ENCODE data around the gene OBSCN. TPM values are rescaled to one million over a fixed set of nuclear protein-coding genes. Genes with fewer than 3 reads are reported as not detected.

OBSCN gene
- total RNA-seq, 1 experiment from 2014 or later, result 29.1 TPM

- DNase-seq (no peak), ATAC-seq (no peak)
- intact Hi-C loops (cut with micrococcal nuclease), result no loop called here
- Histone ChIP-seq H3K27ac (ENCODE audit: low read length) (no peak overlapping the region), H3K4me2 (ENCODE audit: low read length) (no peak overlapping the region), H3K9me2 (replicated peaks; ENCODE audit: low read length) (no peaks in the 10 kb centered on the region), H3F3A (ENCODE audit: low read length, unreplicated experiment) (no peaks in the 10 kb centered on the region), H3K4me1 (ENCODE audit: insufficient read depth, low read length) (no peaks in the 10 kb centered on the region), H3K9ac (ENCODE audit: low read length) (no peak overlapping the region), H4K20me1 (ENCODE audit: low read length) (no peaks in the 10 kb centered on the region), H3K9me3 (ENCODE audit: low read length) (no peaks in the 10 kb centered on the region), H3K36me3 (ENCODE audit: low read depth, low read length) (no peaks in the 10 kb centered on the region), H3K4me3 (ENCODE audit: low read length) (no peak overlapping the region), H3K27me3 (ENCODE audit: low read length) (no peaks in the 10 kb centered on the region), H3K79me2 (ENCODE audit: low read length) (no peaks in the 10 kb centered on the region), H2AFZ (ENCODE audit: low read length) (no peak overlapping the region)
- no peak for TF ChIP-seq CTCF (conservative IDR thresholded peaks at IDR 0.05; ENCODE audit: low read depth, low read length)
- no peak for TF ChIP-seq EZH2phosphoT487 (IDR thresholded peaks at IDR 0.05; ENCODE audit: borderline replicate concordance, low read length)
- TF ChIP-seq EZH2 (IDR thresholded peaks at IDR 0.05; ENCODE audit: low read length, unreplicated experiment), result no peak
- no TSS peak for BruUV-seq (replicated peaks)
- ChIA-PET POLR2A (ENCODE audit: unreplicated experiment) (no interaction called here), CTCF (no interaction called here)
Observed at GRCh38 chr1:228310162-228310792, 102.4 kb downstream of the OBSCN start.

- CTCF ChIA-PET, result no interaction called here
- Histone ChIP-seq H3K4me1 (ENCODE audit: insufficient read depth, low read length) (no peaks in the 10 kb centered on the region), H3K9ac (ENCODE audit: low read length) (no peak overlapping the region), H3K9me3 (ENCODE audit: low read length) (no peaks in the 10 kb centered on the region), H3K4me2 (ENCODE audit: low read length) (no peak overlapping the region), H3K9me2 (replicated peaks; ENCODE audit: low read length) (no peaks in the 10 kb centered on the region), H3K36me3 (ENCODE audit: low read depth, low read length) (no peaks in the 10 kb centered on the region), H4K20me1 (ENCODE audit: low read length) (no peaks in the 10 kb centered on the region), H3K27me3 (ENCODE audit: low read length) (no peaks in the 10 kb centered on the region), H3K27ac (ENCODE audit: low read length) (no peak overlapping the region), H3F3A (ENCODE audit: low read length, unreplicated experiment) (no peaks in the 10 kb centered on the region), H3K79me2 (ENCODE audit: low read length) (no peaks in the 10 kb centered on the region), H3K4me3 (ENCODE audit: low read length) (no peak overlapping the region), H2AFZ (ENCODE audit: low read length) (no peak overlapping the region)
- TF ChIP-seq CTCF (conservative IDR thresholded peaks at IDR 0.05; ENCODE audit: low read depth, low read length), result no peak
- no peak for TF ChIP-seq EZH2phosphoT487 (IDR thresholded peaks at IDR 0.05; ENCODE audit: borderline replicate concordance, low read length)
- no peak for TF ChIP-seq EZH2 (IDR thresholded peaks at IDR 0.05; ENCODE audit: low read length, unreplicated experiment)
- POLR2A ChIA-PET (ENCODE audit: unreplicated experiment), result no interaction called here
- no peak for ATAC-seq
- no peak for DNase-seq
- no TSS peak for BruUV-seq (replicated peaks)
- intact Hi-C loops (cut with micrococcal nuclease), result no loop called here
Observed at GRCh38 chr1:228311091-228311490, 103.2 kb downstream of the OBSCN start.

- Histone ChIP-seq H3K27me3 (ENCODE audit: low read length) (no peaks in the 10 kb centered on the region), H3K9me3 (ENCODE audit: low read length) (no peaks in the 10 kb centered on the region), H3K9me2 (replicated peaks; ENCODE audit: low read length) (no peaks in the 10 kb centered on the region), H3F3A (ENCODE audit: low read length, unreplicated experiment) (no peaks in the 10 kb centered on the region), H3K36me3 (ENCODE audit: low read depth, low read length) (no peaks in the 10 kb centered on the region), H3K4me3 (ENCODE audit: low read length) (no peak overlapping the region), H4K20me1 (ENCODE audit: low read length) (no peaks in the 10 kb centered on the region), H3K79me2 (ENCODE audit: low read length) (no peaks in the 10 kb centered on the region), H2AFZ (ENCODE audit: low read length) (no peak overlapping the region), H3K9ac (ENCODE audit: low read length) (no peak overlapping the region), H3K4me2 (ENCODE audit: low read length) (no peak overlapping the region), H3K27ac (ENCODE audit: low read length) (no peak overlapping the region), H3K4me1 (ENCODE audit: insufficient read depth, low read length) (no peaks in the 10 kb centered on the region)
- no TSS peak for BruUV-seq (replicated peaks)
- intact Hi-C loops (cut with micrococcal nuclease), result no loop called here
- ATAC-seq (no peak), DNase-seq (no peak)
- ChIA-PET POLR2A (ENCODE audit: unreplicated experiment) (no interaction called here), CTCF (no interaction called here)
- TF ChIP-seq EZH2 (IDR thresholded peaks at IDR 0.05; ENCODE audit: low read length, unreplicated experiment) (no peak), EZH2phosphoT487 (IDR thresholded peaks at IDR 0.05; ENCODE audit: borderline replicate concordance, low read length) (no peak), CTCF (conservative IDR thresholded peaks at IDR 0.05; ENCODE audit: low read depth, low read length) (no peak)
Observed at GRCh38 chr1:228312136-228312764, 104.4 kb downstream of the OBSCN start.

Data from PC-3 (cell line).